Fibroblast of the aortic adventitia (primary cell): ENCODE data around the gene AOPEP. TPM values are rescaled to one million over a fixed set of nuclear protein-coding genes. Genes with fewer than 3 reads are reported as not detected.

Source experiments
- DNase-seq: peaks from one replicate; pipeline ENCODE4 v3.0.0-alpha.2; 2010; ENCODE audit warnings: low read depth
- H3K4me3 ChIP-seq: 2 replicates; pipeline ENCODE4 v1.5.1; 2011; ENCODE audit warnings: low read depth, mild to moderate bottlenecking, control low read depth, low read length, moderate library complexity
- CTCF ChIP-seq: IDR thresholded peaks from 2 replicates; pipeline ENCODE4 v1.5.1; 2011; ENCODE audit warnings: mild to moderate bottlenecking, low read length, control low read depth, inconsistent platforms; ENCODE audit not compliant: insufficient read depth
- total RNA-seq: library from RNA; depleted of rRNA; stranded (reverse); fragments of >200 nt; gene quantifications from 2 replicates; pipeline ENCODE4 v1.2.3, GENCODE V29; 2012; ENCODE audit warnings: low replicate concordance

Gene AOPEP
- total RNA-seq, 1 donor = 39.7 TPM

DNA sequence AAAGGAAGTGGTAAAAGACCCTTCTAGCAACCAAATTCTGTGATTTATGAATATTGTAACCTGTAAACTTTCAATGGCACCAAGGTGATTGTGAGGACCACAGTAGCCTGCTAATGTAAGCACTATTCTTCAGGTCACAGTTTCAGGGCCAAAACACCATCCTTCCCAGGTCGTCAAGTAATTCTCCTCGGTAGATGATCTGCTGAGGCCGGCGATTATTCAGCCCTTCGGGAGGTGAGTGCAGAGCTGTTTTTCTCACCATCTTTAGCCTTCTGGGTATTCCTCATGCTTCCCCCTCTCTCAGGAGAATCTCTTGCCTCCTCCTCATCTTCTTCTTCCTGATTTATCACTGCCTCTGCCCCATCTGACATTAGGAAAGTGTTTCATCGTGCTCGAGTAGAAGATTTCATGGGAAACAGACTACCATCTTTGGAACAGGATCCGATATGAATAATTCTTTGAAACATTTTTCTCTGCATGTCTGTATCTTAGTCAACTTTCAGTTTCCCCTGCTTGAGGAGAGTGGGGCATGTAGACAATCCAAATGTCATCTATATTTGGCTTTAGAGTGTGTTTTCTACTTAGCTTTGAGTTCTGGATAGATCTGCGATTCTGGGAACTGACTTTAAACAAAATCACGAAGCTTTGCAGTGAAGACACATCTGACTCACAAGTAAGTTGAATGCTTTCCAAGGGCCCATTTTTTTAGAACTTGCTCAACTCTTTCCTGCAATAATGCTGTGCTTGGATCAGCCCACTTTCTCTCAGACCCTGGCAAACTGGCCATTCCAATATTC lies 173.9 kb downstream of the AOPEP start:
- H3K4me3 ChIP-seq = peak overlapping the region; percentile 4
- peak; percentile 100 for DNase-seq
- no peak for TF ChIP-seq CTCF

DNA sequence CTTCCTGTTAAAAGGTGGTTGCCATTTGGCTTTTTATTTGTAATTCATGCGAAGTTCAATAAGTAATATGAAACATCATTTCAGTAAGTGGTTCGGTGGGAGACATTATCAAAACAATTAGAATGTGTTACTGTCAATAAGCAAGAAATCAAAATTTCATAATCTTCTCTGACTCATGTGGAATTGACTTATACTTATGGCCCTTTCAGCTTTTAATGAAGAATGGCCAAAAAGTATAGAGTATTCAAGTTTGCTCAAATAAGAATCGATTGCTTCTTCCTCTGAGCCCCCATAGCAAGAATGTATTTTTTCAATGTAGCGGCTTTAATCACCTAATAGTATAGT lies 174.5 kb downstream of the AOPEP start:
- no peak for TF ChIP-seq CTCF
- no peak overlapping the region for H3K4me3 ChIP-seq

DNA sequence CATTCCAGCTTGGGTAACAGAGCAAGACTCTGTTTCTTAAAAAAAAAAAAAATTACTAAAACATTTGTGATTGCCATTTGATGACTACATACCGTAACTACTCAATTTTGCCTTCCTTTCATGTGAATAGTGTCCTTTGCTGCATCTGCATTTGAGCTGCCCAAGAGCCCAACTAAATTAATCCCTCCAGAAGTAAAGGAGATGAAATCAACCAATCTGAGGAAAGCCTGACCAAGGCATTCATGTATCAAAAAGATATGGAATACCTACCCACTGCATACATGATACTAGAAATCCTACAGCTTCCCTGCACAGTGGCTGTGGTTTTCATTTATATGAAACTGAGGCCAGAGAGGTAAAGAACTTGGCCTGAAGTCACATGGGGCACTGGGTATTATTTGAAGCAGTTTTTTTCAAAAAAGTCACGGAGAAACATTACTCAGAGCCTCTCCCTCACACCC lies 177.5 kb downstream of the AOPEP start:
- no peak overlapping the region for H3K4me3 ChIP-seq
- TF ChIP-seq CTCF = no peak
- DNase-seq = peak; percentile 60

More for the DNA sequence above, 174.5 kb downstream of the AOPEP start:
- no peak for DNase-seq

DNA sequence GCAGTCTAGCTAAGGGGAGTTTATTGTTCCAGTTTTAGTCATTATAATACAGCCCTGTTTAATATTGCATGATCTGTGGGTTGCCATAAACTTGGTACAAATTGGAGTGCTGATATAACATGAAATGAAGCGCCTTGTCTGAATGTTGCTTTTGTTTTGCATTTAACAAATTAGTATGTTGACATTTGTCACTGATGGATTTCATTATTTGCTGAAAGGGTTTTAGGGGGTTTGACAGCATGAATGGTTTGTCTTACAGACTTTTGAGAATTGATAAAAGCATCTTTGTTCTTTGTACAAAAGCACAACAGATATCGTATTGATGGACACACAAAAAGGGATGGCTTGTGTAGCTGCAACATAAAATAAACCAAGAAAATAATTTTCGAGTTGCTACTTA lies 178.3 kb downstream of the AOPEP start:
- no peak for TF ChIP-seq CTCF
- no peak for DNase-seq
- H3K4me3 ChIP-seq = no peak overlapping the region

GRCh38 chr9:94905606-94906005 lies 179.1 kb downstream of the AOPEP start:
- no peak overlapping the region for H3K4me3 ChIP-seq
- no peak for DNase-seq
- TF ChIP-seq CTCF = no peak

DNA sequence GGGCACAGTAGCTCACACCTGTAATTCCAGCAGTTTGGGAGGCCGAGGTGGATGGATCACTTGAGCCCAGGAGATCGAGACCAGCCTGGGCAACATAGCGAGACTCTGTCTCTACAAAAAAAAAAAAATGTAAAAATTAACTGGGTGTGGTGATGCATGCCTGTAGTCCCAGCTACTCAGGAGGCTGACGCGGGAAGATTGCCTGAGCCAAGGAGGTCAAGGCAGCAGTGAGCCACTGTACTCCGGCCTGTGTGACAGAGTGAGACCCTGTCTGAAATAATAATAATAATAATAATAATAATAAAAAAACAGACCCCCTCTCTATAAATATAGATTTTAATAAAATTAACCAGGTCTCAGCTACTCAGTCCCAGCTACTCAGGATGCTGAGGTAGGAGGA lies 179.7 kb downstream of the AOPEP start:
- no peak for TF ChIP-seq CTCF
- DNase-seq = no peak
- H3K4me3 ChIP-seq = no peak overlapping the region

GRCh38 chr9:94906713-94907112 lies 180.2 kb downstream of the AOPEP start:
- DNase-seq = no peak
- TF ChIP-seq CTCF = no peak
- H3K4me3 ChIP-seq = no peak overlapping the region
